Pancreas (tissue), 10 donors: Measurements from ENCODE around the gene ADAM11. TPM values are rescaled to one million over a fixed set of nuclear protein-coding genes. Genes with fewer than 3 reads are reported as not detected.
"Not testable (repeated sequence)": the region's sequence is repeated elsewhere in the genome, so short reads cannot be mapped to it uniquely, and the experiment has no call there.

ENCODE experiments used
- ATAC-seq, 4 donors: fragments of 200-7000 bp; cut with Tn5 transposase; one replicate each; pipeline versions ENCODE4 v1.8.0 to v1.9.1; 2020; ENCODE audit warnings: mild to moderate bottlenecking in 4 of 4, moderate library complexity in 4 of 4
- DNase-seq, 6 donors: peaks; one replicate each; pipeline ENCODE4 v3.0.0-alpha.2; 2020
- FAIRE-seq: peaks from 2 replicates; lab custom pipeline; 2012; peaks lifted over from hg19 to GRCh38; lab: Jason Lieb, UNC
- H3K27ac ChIP-seq, 4 donors: fragments of 200-600 bp; sonication (generic); 1 replicate in 3 of 4; 2 replicates in 1 of 4; pipeline versions ENCODE4 v1.5.0 to v1.8.0; 2020
- H3K27me3 ChIP-seq, 4 donors: fragments of 200-600 bp; one replicate each; pipeline ENCODE4 v1.8.0; 2021
- H3K36me3 ChIP-seq, 3 donors: fragments of 200-600 bp; sonication (generic) in 1 of 3; one replicate each; pipeline versions ENCODE4 v1.5.0 to v1.8.0; 2020 to 2021
- H3K4me1 ChIP-seq, 3 donors: fragments of 200-600 bp; one replicate each; pipeline ENCODE4 v1.8.0; 2021
- H3K4me3 ChIP-seq, 4 donors: fragments of 200-600 bp; sonication (generic) in 2 of 4; one replicate each; pipeline versions ENCODE4 v1.5.0 to v1.8.0; 2020 to 2021
- H3K9me3 ChIP-seq, 4 donors: fragments of 200-600 bp; one replicate each; pipeline ENCODE4 v1.8.0; 2021
- WGBS, 2 donors: extraction: QIAGEN DNeasy Blood & Tissue Kit; methylation state at CpG; one replicate each; pipeline ENCODE4 v1.1.7; 2013; 5-methylcytosine and 5-hydroxymethylcytosine counted together
- intact Hi-C, 3 donors: fragments of 100-400 bp; cut with DNase I; formaldehyde crosslinking; loops; one replicate each; pipeline versions ENCODE4 v1.11.1 to v1.14.2; 2022
- polyA plus RNA-seq, 2 donors: library from polyadenylated mRNA; stranded (reverse); fragments of 200-250 nt; gene quantifications; one replicate each; pipeline ENCODE4 v1.2.3, GENCODE V29; 2013
- total RNA-seq, 6 donors: library from RNA; stranded (reverse); fragmentation: NEBNext Ultra II Directional in 4 of 6; extraction: Animal tissue kit (Norgen Biotek cat#: 25700) in 4 of 6; gene quantifications; one replicate each; pipeline versions ENCODE4 v1.2.1 to v1.2.4, GENCODE V29; 2021 to 2023
- TF ChIP-seq, protein P1 (sequence below), 4 donors: fragments of 200-600 bp; sonication (generic) in 3 of 4; IDR thresholded peaks; one replicate each; pipeline versions ENCODE4 v1.5.0 to v1.8.0; 2021; ENCODE audit warnings: antibody characterized with exemption in 4 of 4
- donor health status: healthy with polysubstance abuse.
- donor health status: DM: no; HTN: no; CAD: no; lungs with moderate emphysema.
- donor health status: DM: no; HTN: no; CAD: no.
- donor health status: control.
- donor health status: control.
- donor health status: Bipolar disorder and iron deficiency.
- donor health status: DM: yes; HTN: yes; CAD: no.
- donor health status: DM: no; HTN: no; CAD: no.
- donor health status: DM: no; HTN: no; CAD: no.
- donor health status: DM: yes; HTN: yes; CAD: no.

The ADAM11 gene
- total and polyA plus RNA-seq, 8 donors = 0.03 to 0.40 (median 0.18) TPM

DNA sequence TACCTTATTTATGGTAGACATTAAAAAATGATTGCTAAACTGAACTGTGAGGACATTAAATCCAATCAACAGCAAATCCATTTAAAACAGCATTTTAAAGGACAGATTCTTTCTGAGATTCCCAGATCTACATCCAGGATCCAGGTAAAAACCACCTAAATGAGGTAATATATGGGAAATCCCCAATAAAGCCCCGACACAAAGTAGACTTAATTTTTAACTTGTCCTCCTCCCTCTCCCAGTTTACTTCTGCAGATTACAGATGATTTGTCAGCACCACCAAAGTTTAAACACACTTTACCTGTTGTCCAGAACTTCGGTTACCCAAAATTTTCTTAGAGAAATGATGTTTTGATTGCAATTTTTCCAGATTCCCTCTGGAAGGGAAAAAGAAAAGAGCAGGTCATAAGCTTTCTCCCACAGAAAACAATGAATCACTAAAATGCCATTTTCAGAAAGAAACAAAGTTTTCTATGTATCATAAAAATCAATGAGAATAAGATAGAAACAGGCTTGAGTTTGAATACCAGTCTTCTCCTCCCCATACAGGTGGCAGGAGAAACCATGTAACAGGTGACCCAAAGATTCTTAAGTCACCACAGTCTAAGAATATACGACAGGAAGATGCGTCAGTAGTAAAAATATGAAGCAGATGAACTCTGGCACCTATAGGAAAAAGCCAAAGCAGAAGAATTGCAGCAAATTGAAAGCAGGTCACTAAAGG, 48.5 kb downstream of the ADAM11 start:
- Histone ChIP-seq H3K4me1 (no peaks in the 10 kb centered on the region), H3K4me3 (no peak overlapping the region), H3K9me3 (no peaks in the 10 kb centered on the region), H3K27me3 (no peaks in the 10 kb centered on the region), H3K27ac (no peak overlapping the region), H3K36me3 (no peaks in the 10 kb centered on the region)
- TF ChIP-seq, protein P1, sequence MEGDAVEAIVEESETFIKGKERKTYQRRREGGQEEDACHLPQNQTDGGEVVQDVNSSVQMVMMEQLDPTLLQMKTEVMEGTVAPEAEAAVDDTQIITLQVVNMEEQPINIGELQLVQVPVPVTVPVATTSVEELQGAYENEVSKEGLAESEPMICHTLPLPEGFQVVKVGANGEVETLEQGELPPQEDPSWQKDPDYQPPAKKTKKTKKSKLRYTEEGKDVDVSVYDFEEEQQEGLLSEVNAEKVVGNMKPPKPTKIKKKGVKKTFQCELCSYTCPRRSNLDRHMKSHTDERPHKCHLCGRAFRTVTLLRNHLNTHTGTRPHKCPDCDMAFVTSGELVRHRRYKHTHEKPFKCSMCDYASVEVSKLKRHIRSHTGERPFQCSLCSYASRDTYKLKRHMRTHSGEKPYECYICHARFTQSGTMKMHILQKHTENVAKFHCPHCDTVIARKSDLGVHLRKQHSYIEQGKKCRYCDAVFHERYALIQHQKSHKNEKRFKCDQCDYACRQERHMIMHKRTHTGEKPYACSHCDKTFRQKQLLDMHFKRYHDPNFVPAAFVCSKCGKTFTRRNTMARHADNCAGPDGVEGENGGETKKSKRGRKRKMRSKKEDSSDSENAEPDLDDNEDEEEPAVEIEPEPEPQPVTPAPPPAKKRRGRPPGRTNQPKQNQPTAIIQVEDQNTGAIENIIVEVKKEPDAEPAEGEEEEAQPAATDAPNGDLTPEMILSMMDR (IDR thresholded peaks at IDR 0.05) = no peak
- ATAC-seq = peak in 1 of 4 donors; percentile 46
- no peak for DNase-seq
- WGBS, 2 donors = 53 to 55% methylated on average over 4 of the region's 4 CpGs
- no peak for FAIRE-seq
- intact Hi-C loops = no loop called here

DNA sequence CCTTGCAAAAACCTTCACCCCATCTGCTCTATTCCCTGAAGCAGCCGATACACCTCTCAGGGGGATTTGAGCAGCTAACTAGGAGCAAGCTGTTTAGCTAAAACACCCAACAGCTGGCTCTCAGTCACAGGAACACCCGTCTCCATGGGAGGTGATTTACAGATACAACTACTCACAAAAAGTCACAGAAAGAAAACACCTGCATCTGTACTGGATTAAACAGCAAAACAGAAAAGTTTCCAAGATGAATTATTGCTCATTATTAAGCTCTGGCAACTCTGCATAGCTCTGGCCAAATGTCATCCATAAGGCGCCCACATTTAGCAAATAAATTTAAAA, 49.0 kb downstream of the ADAM11 start:
- DNase-seq (no peak), ATAC-seq (no peak), FAIRE-seq (no peak)
- Histone ChIP-seq H3K27ac (no peak overlapping the region), H3K27me3 (no peaks in the 10 kb centered on the region), H3K4me1 (no peaks in the 10 kb centered on the region), H3K4me3 (no peak overlapping the region), H3K9me3 (no peaks in the 10 kb centered on the region), H3K36me3 (no peaks in the 10 kb centered on the region)
- TF ChIP-seq, protein P1 (IDR thresholded peaks at IDR 0.05) = no peak
- WGBS, 2 donors = 51 to 53% methylated on average over 3 of the region's 3 CpGs
- intact Hi-C loops = no loop called here

DNA sequence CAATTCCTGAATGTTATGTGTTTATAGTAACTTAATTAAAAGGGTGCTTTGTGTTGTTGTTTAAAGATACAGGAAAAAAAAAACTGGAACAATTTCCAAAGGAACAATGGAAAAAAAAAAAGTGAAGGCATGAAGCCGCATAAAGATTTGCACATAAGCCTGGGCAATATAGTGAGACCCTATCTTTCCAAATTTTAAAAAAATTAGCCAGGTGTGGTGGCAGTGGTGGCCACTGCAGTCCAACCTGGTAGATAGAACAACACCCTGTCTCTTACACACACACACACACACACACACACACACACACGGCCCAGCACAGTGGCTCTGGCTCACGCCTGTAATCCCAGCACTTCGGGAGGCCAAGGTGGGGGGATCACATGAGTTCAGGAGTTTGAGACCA, 49.4 kb downstream of the ADAM11 start:
- TF ChIP-seq, protein P1 (IDR thresholded peaks at IDR 0.05) = no peak
- 84 to 86% methylated on average over 4 of the region's 4 CpGs for WGBS, 2 donors
- Histone ChIP-seq H3K27me3 (no peaks in the 10 kb centered on the region), H3K9me3 (no peaks in the 10 kb centered on the region), H3K4me1 (no peaks in the 10 kb centered on the region), H3K4me3 (no peak overlapping the region), H3K27ac (no peak overlapping the region), H3K36me3 (no peaks in the 10 kb centered on the region)
- intact Hi-C loops = no loop called here
- no peak for FAIRE-seq
- ATAC-seq = no peak
- DNase-seq = no peak

DNA sequence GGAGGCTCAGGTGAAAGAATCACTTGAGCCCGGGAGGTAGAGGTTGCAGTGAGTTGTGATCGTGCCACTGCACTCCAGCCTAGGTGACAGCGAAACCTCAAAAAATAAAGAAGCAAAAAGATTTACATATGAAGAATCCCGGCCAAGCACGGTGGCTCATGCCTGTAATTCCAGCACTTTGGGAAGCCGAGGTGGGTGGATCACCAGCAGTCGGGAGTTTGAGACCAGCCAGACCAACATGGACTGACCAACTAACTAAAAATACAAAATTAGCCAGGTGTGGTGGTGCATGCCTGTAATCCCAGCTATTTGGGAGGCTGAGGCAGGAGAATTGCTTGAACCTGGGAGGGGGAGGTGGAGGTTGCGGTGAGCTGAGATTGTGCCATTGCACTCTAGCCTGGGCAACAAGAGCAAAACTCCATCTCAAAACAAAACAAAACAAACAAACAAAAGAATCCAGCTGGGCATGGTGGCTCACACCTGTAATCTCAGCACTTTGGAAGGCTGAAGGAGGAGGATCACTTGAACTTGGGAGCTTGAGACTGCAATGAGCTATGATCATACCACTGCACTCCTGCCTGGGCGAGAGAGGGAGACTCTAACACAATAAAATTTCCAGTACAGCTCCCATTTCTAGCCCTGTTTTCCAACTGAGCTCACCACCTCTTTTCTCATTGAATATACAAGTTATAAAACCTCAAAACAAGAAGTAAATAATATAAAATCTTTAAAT, 50.0 kb downstream of the ADAM11 start:
- intact Hi-C loops = not testable (repeated sequence)
- 83 to 90% methylated on average over 9 of the region's 9 CpGs for WGBS, 2 donors

DNA sequence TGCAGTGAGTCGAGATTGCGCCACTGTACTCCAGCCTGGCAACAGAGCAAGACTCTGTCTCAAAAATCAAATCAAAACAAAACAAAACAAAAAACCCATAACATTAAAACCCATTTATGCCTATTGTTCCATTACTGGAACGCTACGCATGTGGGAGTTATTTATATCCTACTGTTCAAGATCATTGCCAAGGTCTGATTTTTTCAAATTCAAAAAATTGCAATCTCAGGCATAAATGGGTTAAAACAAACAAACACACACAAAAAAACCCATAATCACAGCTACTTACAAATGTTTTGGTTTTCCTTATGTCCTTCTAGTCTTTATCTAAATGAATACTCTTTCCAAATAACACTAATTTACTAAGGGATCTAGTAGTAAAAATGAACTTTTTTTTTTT, 53.5 kb downstream of the ADAM11 start:
- FAIRE-seq (no peak), ATAC-seq (no peak), DNase-seq (no peak)
- Histone ChIP-seq H3K27me3 (no peaks in the 10 kb centered on the region), H3K9me3 (no peaks in the 10 kb centered on the region), H3K27ac (no peak overlapping the region), H3K4me3 (no peak overlapping the region), H3K36me3 (no peaks in the 10 kb centered on the region), H3K4me1 (no peaks in the 10 kb centered on the region)
- intact Hi-C loops = no loop called here
- WGBS, 2 donors = 77 to 91% methylated on average over 4 of the region's 4 CpGs
- TF ChIP-seq, protein P1 (IDR thresholded peaks at IDR 0.05) = no peak

More for the DNA sequence above, 50.0 kb downstream of the ADAM11 start:
- not testable (repeated sequence) for H3K27ac ChIP-seq, FAIRE-seq, DNase-seq, H3K4me3 ChIP-seq, ATAC-seq, H3K9me3 ChIP-seq, H3K36me3 ChIP-seq, H3K4me1 ChIP-seq, H3K27me3 ChIP-seq

DNA sequence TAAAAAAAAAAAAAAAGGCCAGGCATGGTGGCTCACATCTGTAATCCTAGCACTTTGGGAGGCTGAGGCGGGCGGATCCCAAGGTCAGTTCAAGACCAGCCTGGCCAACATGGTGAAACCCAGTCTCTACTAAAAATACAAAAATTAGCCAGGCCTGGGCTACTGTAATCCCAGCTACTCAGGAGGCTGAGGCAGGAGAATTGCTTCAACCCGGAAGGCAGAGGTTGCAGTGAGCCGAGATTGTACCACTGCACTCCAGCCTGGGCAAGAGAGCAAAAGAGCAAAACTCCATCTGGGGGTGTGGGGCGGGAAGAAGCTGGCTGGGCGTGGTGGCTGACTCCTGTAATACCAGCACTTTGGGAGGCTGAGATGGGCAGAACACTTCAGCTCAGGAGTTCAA, 59.7 kb downstream of the ADAM11 start:
- H3K4me1 ChIP-seq, intact Hi-C loops, H3K27ac ChIP-seq, ATAC-seq, DNase-seq, FAIRE-seq, H3K9me3 ChIP-seq, H3K27me3 ChIP-seq, H3K4me3 ChIP-seq, H3K36me3 ChIP-seq: not testable (repeated sequence)
- 76 to 87% methylated on average over 6 of the region's 6 CpGs for WGBS, 2 donors
